Measurements from ENCODE around the gene CACNB4. TPM values are rescaled to one million over a fixed set of nuclear protein-coding genes. Genes with fewer than 3 reads are reported as not detected.

Gene CACNB4
- total RNA-seq, 1 donor from 2014 or later, result 3.4 TPM

DNA sequence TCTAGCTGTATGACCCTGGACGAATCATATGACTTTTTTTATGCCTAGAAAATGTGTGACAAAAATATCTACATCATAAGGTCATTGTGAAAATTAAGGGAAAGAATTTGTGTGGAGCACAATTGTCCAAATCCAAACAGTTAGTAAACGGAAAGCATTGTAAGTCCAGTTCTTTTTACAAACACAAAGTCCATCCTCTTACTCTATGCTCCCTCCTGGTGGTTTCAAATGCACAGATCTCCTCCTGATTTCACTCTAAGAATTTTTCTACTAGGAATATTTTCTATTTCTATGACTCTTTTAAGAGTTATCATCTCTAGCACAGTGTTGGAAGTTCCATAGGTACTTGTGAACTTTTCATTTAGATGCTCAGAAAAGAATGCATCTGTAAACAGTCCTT is 145.4 kb downstream of the CACNB4 start:
- H3K4me1 Mint-ChIP-seq (ENCODE audit: unreplicated experiment), result no peaks in the 10 kb centered on the region
- no peak for DNase-seq (ENCODE audit: extremely low spot score, unreplicated experiment)
- TF ChIP-seq CTCF (IDR thresholded peaks at IDR 0.05), result peak; percentile 29
- no peak overlapping the region for H3K27ac Mint-ChIP-seq (ENCODE audit: unreplicated experiment)
- peaks cover 32% of the 10 kb centered on the region for H3K27me3 Mint-ChIP-seq (ENCODE audit: unreplicated experiment)
- no peak overlapping the region for H3K4me3 Mint-ChIP-seq (ENCODE audit: unreplicated experiment)
- no peaks in the 10 kb centered on the region for H3K9me3 Mint-ChIP-seq (ENCODE audit: unreplicated experiment)
- no peaks in the 10 kb centered on the region for H3K36me3 Mint-ChIP-seq (ENCODE audit: unreplicated experiment)

GRCh38 chr2:151952691-151953456 is 146.0 kb downstream of the CACNB4 start:
- Mint-ChIP-seq H3K4me3 (ENCODE audit: unreplicated experiment) (no peak overlapping the region), H3K4me1 (ENCODE audit: unreplicated experiment) (no peaks in the 10 kb centered on the region), H3K36me3 (ENCODE audit: unreplicated experiment) (no peaks in the 10 kb centered on the region), H3K9me3 (ENCODE audit: unreplicated experiment) (no peaks in the 10 kb centered on the region), H3K27me3 (ENCODE audit: unreplicated experiment) (peaks cover 32% of the 10 kb centered on the region), H3K27ac (ENCODE audit: unreplicated experiment) (no peak overlapping the region)
- DNase-seq (ENCODE audit: extremely low spot score, unreplicated experiment), result no peak
- TF ChIP-seq CTCF (IDR thresholded peaks at IDR 0.05), result no peak

DNA sequence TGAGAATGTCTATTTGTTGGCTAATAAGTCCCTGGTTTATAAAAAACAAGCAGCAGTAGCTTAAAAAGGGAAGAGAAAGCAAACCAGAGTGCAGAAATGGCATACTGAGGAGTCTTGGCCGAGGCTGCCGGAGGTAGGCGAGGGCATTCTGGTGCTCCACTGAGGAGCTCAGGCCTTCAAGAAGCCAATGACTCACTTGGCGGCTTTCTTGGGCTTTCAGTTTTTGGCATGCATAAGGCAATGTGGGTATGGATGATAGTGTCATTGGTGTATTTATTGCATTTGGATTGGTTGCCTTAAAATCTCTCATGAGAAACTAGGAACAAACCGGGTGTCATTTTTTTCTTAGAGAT is 151.1 kb downstream of the CACNB4 start:
- no peak overlapping the region for H3K27ac Mint-ChIP-seq (ENCODE audit: unreplicated experiment)
- H3K4me3 Mint-ChIP-seq (ENCODE audit: unreplicated experiment), result no peak overlapping the region
- H3K36me3 Mint-ChIP-seq (ENCODE audit: unreplicated experiment), result no peaks in the 10 kb centered on the region
- H3K9me3 Mint-ChIP-seq (ENCODE audit: unreplicated experiment), result peaks cover 5% of the 10 kb centered on the region
- DNase-seq (ENCODE audit: extremely low spot score, unreplicated experiment), result no peak
- no peak for TF ChIP-seq CTCF (IDR thresholded peaks at IDR 0.05)
- H3K4me1 Mint-ChIP-seq (ENCODE audit: unreplicated experiment), result no peaks in the 10 kb centered on the region
- H3K27me3 Mint-ChIP-seq (ENCODE audit: unreplicated experiment), result peaks cover 13% of the 10 kb centered on the region

DNA sequence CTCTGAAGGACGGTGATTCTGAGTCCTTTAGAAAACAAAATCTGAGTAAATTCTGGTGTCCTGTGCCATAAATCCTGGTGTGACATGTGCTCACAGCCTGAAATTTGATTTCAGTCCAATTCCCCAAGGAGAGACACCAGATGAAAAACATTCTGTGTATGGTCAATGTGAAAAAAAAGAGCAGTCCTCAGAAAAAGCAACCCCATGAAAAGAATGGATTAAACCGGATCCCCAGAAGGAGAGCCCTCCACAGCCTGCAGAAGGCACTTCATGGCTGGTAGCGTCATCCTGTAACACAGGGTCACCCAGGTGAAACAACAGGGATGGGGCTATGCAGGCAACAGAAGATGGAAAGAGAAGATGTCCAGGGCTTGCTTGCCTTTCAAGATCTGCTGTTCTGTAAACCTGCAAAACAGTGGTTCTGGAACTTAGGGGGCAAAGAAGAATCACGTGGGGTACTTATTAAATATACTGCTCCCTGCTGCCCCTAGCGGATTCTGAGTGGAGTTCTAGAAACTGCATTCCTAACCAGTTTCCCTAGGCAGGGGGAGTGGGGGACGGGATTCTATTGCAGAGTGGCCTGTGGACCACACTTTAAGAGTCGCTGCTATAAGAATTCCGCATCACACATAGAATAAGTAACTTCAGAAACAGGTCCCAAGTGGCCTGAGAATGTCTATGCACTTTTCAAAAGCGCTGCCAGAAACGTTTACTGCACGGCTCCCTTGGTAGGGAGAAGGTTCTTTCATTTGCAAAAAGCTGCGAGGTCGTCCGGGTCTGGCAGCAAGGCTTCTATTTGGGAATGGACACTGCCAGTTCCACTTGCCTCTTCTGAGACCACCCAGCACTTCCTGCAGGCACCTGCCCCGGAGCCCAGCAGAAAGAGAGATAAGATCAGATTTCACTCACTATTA is 151.7 kb downstream of the CACNB4 start:
- Mint-ChIP-seq H3K36me3 (ENCODE audit: unreplicated experiment) (no peaks in the 10 kb centered on the region), H3K27me3 (ENCODE audit: unreplicated experiment) (peaks cover 7% of the 10 kb centered on the region), H3K4me1 (ENCODE audit: unreplicated experiment) (no peaks in the 10 kb centered on the region), H3K27ac (ENCODE audit: unreplicated experiment) (no peak overlapping the region), H3K4me3 (ENCODE audit: unreplicated experiment) (no peak overlapping the region), H3K9me3 (ENCODE audit: unreplicated experiment) (peaks cover 7% of the 10 kb centered on the region)
- peak; percentile 56 for TF ChIP-seq CTCF (IDR thresholded peaks at IDR 0.05)
- DNase-seq (ENCODE audit: extremely low spot score, unreplicated experiment), result no peak

Measured in osteocyte (in vitro differentiated cells).